ENCODE data around the gene LLGL2. TPM values are rescaled to one million over a fixed set of nuclear protein-coding genes. Genes with fewer than 3 reads are reported as not detected.
"Not testable (repeated sequence)": the region's sequence is repeated elsewhere in the genome, so short reads cannot be mapped to it uniquely, and the experiment has no call there.

The LLGL2 gene
- total RNA-seq, 1 donor from 2014 or later: 90.6 TPM

DNA sequence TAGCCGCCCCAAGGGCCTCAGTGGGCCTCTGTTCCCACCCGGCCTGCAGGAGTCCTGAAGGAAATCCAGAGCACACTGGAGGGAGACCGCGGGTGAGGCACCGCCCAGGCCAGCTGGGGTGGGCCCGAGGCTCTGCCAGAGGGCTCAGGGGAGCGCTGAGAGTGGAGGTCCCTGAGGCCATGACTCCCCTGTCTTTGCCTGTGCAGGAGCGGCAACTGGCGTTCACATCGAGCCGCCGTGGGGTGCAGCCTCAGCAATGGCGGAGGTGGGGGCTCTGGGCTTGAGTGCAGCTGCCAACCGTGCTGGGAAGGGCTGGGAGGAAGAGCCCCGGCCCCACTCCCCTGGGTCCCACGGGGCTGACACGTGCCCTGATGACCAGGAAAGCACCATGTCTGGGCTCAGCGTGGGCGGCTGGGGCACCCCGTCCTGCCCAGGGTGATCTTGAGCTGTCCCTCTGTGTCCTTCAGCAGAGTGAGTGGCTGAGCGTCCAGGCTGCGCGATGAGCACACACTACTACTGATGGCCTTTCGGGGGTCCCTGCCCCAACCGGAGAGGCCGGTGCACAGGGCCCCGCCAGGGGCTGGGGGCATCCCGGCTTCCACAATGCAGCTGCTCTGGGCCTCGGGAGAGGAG is 49.0 kb downstream of the LLGL2 start:
- TF ChIP-seq, protein P1, sequence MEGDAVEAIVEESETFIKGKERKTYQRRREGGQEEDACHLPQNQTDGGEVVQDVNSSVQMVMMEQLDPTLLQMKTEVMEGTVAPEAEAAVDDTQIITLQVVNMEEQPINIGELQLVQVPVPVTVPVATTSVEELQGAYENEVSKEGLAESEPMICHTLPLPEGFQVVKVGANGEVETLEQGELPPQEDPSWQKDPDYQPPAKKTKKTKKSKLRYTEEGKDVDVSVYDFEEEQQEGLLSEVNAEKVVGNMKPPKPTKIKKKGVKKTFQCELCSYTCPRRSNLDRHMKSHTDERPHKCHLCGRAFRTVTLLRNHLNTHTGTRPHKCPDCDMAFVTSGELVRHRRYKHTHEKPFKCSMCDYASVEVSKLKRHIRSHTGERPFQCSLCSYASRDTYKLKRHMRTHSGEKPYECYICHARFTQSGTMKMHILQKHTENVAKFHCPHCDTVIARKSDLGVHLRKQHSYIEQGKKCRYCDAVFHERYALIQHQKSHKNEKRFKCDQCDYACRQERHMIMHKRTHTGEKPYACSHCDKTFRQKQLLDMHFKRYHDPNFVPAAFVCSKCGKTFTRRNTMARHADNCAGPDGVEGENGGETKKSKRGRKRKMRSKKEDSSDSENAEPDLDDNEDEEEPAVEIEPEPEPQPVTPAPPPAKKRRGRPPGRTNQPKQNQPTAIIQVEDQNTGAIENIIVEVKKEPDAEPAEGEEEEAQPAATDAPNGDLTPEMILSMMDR (conservative IDR thresholded peaks at IDR 0.05): no peak
- Mint-ChIP-seq H3K36me3 (no peaks in the 10 kb centered on the region), H3K4me3 (no peak overlapping the region), H3K27me3 (no peaks in the 10 kb centered on the region), H3K27ac (no peak overlapping the region), H3K9me3 (peaks cover 4% of the 10 kb centered on the region), H3K4me1 (ENCODE audit: unreplicated experiment) (peaks cover 4% of the 10 kb centered on the region)
- no peak for DNase-seq (ENCODE audit: extremely low spot score, unreplicated experiment)

- no peak for DNase-seq (ENCODE audit: extremely low spot score, unreplicated experiment)
- Mint-ChIP-seq H3K4me1 (ENCODE audit: unreplicated experiment) (peaks cover 4% of the 10 kb centered on the region), H3K27ac (no peak overlapping the region), H3K27me3 (no peaks in the 10 kb centered on the region), H3K4me3 (no peak overlapping the region), H3K36me3 (no peaks in the 10 kb centered on the region), H3K9me3 (peaks cover 4% of the 10 kb centered on the region)
- TF ChIP-seq, protein P1 (conservative IDR thresholded peaks at IDR 0.05): no peak
Measured at GRCh38 chr17:75575197-75575596, 49.7 kb downstream of the LLGL2 start.

- TF ChIP-seq, protein P1 (conservative IDR thresholded peaks at IDR 0.05): no peak
- Mint-ChIP-seq H3K9me3 (peaks cover 4% of the 10 kb centered on the region), H3K4me1 (ENCODE audit: unreplicated experiment) (peaks cover 4% of the 10 kb centered on the region), H3K27ac (peak overlapping the region; percentile 14), H3K27me3 (no peaks in the 10 kb centered on the region), H3K4me3 (no peak overlapping the region), H3K36me3 (no peaks in the 10 kb centered on the region)
- DNase-seq (ENCODE audit: extremely low spot score, unreplicated experiment): no peak
Measured at GRCh38 chr17:75575728-75576127, 50.2 kb downstream of the LLGL2 start.

DNA sequence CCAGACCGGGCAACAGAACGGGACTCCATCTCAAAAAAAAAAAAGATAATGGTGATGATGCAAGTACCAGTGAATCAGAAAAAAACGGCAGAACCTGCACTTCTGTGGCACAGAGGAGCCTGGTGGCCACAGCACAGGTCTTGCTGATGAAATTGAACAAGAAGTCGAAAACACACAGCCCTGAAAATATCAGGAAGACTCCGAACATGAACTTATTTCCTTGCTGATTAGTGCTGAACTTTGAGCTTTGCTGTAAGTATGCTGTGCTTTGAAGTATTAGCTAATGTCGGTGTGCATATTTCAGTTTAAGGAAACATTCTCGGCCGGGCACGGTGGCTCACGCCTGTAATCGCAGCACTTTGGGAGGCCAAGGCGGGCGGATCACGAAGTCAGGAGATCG is 51.2 kb downstream of the LLGL2 start:
- Mint-ChIP-seq H3K36me3 (no peaks in the 10 kb centered on the region), H3K27ac (no peak overlapping the region), H3K4me1 (ENCODE audit: unreplicated experiment) (peaks cover 4% of the 10 kb centered on the region), H3K9me3 (peaks cover 4% of the 10 kb centered on the region), H3K27me3 (no peaks in the 10 kb centered on the region), H3K4me3 (no peak overlapping the region)
- TF ChIP-seq, protein P1 (conservative IDR thresholded peaks at IDR 0.05): no peak
- DNase-seq (ENCODE audit: extremely low spot score, unreplicated experiment): no peak

DNA sequence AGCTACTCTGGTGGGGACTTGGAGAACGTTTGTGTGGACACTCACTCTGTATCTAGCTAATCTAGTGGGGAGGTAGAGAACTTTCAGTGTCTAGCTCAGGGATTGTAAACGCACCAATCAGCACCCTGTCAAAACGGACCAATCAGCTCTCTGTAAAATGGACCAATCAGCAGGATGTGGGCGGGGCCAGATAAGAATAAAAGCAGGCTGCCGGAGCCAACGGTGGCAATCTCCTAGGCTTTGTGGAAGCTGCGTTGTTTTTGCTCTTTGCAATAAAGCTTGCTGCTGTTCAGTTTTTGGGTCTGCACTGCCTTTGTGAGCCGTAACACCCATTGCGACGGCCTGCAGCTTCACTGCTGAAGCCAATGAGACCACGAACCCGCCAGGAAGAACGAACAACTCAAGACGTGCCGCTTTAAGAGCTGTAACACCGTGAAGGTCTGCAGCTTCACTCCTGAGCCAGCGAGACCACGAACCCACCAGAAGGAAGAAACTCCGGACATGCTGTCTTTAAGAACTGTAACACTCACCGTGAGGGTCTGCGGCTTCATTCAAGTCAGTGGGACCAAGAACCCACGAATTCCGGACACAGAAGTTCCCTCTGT is 55.7 kb downstream of the LLGL2 start:
- not testable (repeated sequence) for H3K9me3 Mint-ChIP-seq; DNase-seq (ENCODE audit: extremely low spot score, unreplicated experiment); H3K4me1 Mint-ChIP-seq (ENCODE audit: unreplicated experiment); H3K36me3 Mint-ChIP-seq; H3K4me3 Mint-ChIP-seq; H3K27ac Mint-ChIP-seq
- H3K27me3 Mint-ChIP-seq: peaks cover 17% of the 10 kb centered on the region

DNA sequence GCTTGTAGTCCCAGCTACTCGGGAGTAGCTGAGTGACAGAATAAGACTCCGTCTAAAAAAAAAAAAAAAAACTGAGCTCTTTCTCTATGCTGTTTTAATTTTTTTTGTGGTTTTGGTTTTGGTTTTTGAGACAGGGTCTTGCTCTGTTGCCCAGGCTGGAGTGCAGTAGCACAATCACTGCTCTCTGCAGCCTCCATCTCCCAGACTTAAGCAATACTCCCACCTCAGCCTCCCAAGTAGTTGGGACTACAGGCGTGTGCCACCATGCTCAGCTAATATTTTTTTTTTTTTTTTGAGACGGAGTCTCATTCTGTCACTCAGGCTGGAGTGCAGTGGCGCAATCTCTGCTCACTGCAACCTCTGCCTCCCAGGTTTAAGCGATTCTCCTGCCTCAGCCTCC is 57.7 kb downstream of the LLGL2 start:
- not testable (repeated sequence) for H3K36me3 Mint-ChIP-seq; H3K4me1 Mint-ChIP-seq (ENCODE audit: unreplicated experiment); H3K9me3 Mint-ChIP-seq; DNase-seq (ENCODE audit: extremely low spot score, unreplicated experiment); H3K4me3 Mint-ChIP-seq; H3K27ac Mint-ChIP-seq
- peaks cover 32% of the 10 kb centered on the region for H3K27me3 Mint-ChIP-seq

Data from type B pancreatic cell (in vitro differentiated cells).